IPS DF 4.7 (cell line): ENCODE results near the gene RGS6.
"Not testable (repeated sequence)": the region's sequence is repeated elsewhere in the genome, so short reads cannot be mapped to it uniquely, and the experiment has no call there.

Experiments used
- DNase-seq: peaks from one replicate; pipeline ENCODE4 v3.0.0-alpha.2; 2013; ENCODE audit warnings: low spot score; ENCODE audit errors: extremely low read depth

RGS6 gene

DNA sequence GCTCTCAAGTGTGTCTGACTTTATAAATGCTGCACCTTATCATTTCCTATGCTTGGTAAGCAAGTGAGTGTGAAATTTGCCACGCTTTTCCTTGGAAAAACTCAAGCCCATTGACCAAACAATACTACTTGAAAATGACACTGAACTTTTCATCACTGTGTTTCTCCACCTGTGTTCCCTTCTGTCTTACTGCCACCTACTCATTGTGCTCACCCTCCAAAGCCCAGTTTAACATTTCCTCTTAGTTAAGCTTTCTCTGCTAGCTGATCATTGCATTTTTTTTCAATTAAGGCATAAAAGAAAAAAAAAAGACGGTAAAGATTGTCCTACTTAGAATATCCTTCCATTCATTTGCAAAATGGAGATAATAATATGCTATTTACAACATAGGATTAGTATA, 516.0 kb downstream of the RGS6 start:
- DNase-seq = no peak

DNA sequence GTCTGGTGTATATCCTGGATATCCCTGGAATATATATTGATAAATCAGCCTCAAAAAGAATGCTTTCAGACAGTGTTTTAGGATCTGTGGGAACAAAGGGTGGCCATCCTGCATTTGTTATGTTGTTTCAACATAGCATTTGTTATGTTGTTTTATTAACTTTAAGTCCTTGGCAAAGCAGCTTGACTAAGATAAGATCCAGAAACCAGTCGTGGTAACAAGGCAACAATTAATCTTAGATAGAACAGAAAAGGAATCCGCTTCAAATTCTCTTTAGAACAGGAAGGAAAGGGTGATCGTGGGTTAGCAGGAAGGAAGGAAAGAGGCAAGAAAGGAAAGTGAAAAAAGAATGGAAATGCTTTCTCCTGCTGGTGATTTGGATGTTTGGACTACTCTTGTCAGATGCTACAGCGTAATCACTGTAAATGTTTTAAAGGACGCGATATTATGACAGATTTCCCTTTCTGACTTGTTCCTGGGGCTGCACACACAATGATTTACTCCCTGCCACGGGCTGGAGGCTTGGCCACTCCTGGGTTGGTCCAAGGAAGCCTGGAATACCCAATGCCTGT, 518.3 kb downstream of the RGS6 start:
- no peak for DNase-seq

DNA sequence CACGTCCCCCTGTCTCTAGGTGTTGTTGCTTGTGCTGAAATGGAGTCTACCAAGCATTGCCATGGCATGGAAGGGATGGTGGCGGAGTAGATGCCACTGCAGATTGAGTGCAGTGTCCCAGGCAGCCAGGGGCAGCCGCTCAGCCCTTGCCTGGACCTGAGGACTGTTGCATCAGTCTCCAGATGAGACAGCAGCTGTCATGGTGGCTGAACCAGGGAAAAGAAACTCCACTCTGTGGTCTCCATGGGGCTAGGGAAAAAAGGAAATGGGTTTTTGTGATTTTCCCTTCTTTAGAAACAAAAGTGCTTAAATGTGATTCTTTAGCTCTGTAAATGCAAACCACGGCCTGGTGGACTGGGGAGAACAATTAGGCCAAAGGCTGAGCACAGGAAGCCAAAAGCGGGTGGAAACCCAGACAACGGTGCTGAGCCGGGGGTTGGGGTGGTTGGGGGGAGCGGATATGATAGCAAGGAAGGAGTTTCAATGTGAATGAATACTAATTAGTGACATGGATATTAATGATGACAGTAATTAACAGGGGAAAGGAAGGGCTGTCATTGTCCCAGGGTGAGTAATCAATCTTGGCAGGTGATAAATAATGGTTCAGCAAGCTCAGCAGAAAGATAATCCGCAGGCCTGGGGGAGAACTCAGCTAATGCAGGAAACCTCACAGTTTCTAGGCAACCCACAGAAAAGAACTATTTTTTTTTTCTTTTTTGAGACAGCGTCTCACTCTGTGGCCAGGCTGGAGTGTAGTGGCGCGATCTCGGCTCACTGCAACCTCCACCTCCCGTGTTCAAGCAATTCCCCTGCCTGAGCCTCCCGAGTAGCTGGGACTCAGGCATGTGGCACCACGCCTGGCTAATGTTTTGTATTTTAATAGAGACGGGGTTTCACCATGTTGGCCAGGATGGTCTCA, 519.1 kb downstream of the RGS6 start:
- DNase-seq = no peak

DNA sequence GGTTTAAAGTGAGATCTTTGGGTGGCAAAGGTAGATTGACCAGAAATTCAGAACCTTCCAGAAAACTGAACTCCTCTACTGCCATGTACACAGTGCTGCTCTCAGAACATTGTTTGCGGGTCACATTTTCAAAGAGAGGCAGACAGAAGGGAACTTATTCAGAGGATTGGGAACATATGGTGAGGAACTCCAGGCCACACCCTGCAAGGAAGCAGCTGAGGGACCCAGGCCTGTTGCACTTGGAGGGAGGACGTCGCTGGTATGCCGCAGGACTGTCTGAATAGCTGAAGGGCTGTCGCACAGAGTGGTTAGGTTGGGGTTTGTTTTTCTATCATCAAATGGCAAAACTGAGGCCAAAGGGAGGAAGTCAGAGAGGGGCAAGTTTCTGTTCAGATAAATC, 520.5 kb downstream of the RGS6 start:
- DNase-seq = no peak

DNA sequence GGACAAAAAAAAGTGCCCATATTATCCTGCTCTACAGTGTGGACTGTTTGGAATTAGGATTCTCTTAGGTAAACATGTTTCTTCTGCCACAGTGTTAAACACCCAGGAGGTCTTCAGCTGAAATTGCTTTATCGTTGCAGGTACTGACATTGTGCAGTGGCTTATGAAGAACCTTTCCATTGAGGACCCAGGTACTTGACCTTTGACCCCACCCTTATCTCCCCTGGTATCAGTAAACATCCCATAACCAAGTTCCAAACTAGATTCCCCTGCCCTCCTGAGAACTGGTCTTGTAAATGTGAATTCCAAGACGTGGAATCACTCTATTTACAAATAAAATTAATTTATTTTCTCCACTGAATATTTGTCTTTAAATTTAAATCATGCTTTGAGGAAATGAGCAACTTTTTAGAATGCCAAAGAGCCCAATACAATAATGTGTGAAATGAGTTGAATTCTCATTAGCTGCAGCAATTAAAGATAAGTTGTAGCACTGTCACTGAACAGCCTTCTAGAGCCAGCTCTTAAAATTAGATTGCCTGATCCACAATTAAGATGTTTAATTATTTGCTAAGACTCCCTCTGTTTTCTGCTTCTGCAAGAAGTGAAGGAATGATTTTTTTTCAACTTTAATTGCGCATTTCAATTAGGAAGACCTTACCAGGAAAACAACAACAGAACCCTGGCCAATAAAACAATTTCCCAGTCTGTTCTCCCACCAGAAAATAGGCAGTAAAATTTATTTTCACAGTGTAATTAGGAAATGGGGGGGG, 522.3 kb downstream of the RGS6 start:
- DNase-seq = no peak

DNA sequence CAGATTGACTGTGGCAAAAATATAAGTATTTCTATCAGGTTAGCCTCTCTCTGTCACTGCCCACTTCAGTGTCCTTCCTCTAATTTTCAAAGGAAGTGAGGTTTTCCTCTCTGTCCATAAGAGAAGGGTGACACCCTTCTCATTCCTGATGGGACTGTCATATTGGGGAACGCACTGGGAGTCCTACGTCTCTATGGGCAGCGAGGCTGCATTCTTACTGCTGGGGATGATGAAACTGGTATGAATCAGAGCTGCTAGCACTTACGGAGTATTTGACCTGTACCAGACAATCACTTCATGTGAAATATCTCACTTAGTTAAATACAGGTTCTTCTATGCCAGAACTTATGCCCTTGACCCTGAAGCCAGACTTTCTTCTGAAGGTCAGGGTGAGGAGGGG, 525.4 kb downstream of the RGS6 start:
- DNase-seq = no peak

DNA sequence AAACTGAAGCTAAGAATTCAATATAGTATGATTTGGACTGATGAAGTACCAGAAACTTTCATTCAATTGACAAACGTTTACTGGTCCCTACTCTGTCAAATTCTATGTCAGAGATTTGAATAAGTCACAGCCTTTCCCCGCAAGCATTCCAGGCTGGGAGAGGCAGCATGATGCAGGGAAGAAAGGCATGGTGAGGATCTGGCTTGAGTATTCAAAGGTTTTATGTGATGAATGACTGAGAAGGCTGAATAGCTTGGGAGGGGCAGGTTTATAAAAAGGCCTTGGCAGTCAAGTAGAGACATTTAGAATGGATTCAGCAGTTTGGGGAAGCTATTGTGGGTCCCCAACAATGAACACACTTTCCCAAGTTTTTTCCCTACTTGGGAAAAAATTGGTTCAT, 529.8 kb downstream of the RGS6 start:
- DNase-seq = no peak

DNA sequence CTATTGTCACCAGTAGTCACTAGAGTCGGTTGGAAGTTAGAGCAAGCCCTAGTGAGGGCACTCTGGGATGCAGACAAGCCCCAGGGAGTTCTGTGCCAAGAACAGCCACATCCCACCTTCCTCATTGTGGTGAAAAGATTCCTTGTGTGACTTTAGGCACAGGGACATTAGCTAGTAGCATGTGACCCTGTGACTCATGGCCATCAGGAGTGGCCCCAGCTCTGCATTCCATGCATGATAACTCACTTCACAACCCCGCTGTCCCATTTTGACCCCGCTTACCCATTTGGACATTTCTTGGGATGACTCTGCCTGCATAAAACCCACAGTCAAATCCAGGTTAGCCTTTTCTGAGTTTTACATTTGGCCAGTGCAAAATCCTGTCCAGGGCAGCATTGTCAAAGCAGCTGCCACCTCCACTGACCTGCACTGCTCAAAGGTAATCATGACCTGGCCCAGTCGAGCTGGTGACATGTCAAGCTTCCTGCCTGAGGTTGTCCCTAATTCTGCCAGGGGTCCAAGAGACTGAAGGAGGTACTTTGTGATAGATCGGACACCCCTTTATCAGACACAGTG, 531.1 kb downstream of the RGS6 start:
- no peak for DNase-seq

DNA sequence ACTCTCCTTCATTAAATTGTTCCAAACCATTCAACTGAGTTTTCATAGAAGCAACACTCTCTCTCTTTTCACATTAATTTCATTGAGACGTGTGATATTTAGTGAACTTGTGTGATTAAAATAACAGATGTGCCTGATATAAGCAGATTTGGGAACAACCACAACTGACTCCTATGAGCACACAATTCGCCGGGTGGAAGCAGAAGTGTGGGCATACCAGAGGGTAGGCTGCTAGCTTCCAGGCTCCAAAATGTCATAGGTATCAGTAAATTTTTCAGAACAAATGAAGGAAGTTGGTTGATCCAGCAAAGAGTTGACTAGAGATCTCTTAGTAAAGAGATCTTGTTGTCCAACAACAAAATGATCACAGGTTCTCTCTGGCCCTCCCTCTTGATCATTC, 532.0 kb downstream of the RGS6 start:
- no peak for DNase-seq

DNA sequence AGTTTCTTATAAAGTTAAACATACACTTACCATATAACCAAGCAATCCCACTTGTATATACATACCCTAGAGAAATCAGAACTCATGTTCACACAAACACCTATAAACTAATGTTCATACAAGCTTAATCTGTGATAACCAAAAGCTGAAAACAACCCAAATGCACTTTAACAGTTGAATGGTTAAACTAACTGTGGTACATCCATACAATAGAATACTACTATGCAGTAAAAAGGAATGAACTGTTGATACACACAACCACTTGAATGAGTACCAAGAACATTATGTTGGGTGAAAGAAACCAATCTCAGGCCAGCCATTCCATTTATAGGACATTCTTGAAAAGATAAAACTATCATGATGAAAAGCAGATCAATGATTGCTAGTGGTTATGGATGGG, 534.1 kb downstream of the RGS6 start:
- no peak for DNase-seq

DNA sequence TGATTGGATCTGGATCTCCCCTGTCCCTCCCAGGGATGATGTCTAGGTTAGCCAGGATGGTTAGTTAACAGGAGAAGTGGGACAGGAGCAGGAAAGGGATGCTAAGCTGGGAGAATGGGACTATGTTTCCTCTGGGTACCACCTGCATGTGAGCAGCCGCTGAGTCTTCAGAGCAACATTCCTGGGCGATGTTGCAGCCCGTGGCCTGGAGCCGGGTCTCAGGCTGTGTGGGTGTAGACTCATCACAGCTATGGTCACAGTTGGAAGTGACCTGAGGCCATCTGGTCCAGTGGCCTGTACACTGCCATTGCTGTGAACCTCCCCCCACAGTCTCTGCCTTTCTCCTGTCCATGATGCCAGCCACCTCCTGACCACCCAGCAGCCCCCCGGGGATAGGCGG, 539.1 kb downstream of the RGS6 start:
- no peak for DNase-seq

DNA sequence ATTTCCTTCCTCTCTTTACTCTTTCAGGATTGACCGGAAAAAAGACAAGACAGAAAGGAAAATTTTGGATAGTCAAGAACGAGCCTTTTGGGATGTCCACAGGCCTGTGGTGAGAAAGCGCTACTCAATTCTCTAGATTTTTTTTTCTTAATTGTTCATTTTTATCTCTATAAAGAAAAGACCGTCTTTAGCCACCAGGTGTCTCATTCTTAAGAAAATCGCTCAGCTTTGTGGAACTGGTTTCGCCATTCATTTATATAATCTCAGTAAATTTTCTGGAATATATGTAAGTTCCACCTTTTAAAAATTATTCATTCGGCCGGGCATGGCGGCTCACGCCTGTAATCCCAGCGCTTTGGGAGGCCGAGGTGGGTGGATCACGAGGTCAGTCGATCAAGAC, 540.6 kb downstream of the RGS6 start:
- no peak for DNase-seq

DNA sequence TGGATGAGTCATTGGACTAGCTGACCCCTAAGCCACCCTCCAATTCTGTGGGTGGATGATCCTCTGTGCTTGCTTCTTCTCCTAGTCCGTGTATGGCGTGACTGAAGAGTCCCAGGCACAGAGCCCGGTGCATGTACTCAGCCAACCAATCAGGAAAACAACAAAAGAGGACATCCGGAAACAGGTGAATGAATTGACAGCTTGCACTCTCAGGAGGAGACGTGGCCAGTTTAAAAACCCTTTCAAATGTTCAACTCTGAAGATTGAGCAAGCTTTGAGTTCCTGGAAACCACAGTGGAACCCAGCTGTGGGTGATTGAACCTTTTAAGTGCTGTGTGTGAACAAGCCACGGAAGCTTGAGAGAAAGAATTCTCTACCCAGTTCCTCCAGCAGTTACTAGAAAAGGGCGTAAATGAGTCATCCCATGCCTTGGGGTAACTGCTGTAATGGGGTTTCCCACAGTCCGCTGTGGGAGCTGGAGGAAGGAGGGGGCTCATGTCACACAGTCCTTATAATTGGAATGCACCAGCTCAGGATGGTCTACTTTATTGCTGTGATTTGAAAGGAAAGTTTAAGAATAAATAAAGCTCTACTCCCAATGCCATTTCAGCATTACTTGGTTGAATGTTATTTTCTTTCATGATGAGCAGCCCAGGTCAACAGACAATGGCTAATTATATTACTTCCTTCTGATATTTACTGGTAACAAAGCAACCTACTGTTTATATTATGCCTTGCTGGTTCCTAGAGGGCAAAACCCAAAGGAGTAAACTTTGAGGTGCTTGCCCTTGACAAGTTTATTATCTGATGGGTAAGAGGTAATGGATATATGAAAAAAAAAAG, 544.6 kb downstream of the RGS6 start:
- DNase-seq = peak; percentile 22

DNA sequence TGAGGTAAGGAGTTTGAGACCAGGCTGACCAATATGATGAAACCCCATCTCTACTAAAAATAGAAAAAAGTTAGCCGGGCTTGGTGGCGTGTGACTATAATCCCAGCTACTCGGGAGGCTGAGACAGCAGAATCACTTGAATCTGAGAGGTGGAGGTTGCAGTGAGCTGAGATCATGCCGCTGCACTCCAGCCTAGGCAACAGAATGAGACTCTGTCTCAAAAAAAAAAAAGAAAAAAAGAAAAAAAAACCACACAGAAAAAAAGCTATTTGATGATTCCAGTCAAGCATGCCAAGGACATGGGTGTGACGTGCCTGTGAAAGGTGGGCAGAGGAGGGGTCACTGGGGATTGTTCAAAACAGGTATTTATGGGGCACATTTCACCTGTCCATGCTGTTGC, 545.3 kb downstream of the RGS6 start:
- DNase-seq = not testable (repeated sequence)

DNA sequence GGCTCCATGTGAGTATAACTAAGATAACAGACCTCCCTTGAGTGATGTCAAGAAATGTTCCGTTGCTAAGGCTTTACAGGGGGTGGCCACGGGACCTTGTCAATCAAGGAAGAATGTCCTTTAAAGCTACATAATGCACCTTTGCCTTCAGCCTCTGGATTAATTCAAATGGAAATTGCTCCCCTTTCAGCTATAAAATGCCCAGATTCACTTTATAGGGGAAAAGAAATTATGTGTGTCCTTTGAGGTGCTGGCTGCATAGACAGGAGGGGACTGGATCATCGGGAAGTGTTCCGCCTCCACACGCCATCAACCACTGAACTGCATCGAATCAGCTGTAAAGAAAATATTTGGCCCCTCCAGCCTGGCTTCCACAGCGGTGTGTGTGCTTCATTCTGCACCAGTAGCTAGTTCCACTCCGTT, 546.3 kb downstream of the RGS6 start:
- DNase-seq = no peak

DNA sequence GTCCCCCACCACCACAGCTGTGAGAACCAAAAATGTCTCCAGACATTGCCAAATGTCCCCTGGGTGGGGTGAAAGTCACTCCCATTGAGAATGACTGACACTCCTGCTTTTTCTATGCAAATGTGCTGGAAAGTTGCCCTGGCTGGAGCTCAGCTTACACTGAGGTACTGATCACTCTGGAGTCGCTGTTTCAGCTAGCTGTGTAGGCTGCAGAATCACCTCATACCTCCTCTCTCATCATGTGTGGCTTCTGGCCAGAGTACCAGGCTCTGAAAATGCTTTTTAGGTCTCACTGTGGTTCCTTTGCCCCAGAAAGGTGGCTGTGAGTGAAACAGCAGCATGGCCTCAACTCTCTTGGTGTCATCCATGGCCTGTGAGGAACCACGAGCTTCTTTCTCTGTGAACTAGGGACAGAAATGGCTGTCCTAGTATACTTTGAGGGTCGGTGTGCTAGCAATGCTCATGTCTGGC, 547.3 kb downstream of the RGS6 start:
- no peak for DNase-seq

DNA sequence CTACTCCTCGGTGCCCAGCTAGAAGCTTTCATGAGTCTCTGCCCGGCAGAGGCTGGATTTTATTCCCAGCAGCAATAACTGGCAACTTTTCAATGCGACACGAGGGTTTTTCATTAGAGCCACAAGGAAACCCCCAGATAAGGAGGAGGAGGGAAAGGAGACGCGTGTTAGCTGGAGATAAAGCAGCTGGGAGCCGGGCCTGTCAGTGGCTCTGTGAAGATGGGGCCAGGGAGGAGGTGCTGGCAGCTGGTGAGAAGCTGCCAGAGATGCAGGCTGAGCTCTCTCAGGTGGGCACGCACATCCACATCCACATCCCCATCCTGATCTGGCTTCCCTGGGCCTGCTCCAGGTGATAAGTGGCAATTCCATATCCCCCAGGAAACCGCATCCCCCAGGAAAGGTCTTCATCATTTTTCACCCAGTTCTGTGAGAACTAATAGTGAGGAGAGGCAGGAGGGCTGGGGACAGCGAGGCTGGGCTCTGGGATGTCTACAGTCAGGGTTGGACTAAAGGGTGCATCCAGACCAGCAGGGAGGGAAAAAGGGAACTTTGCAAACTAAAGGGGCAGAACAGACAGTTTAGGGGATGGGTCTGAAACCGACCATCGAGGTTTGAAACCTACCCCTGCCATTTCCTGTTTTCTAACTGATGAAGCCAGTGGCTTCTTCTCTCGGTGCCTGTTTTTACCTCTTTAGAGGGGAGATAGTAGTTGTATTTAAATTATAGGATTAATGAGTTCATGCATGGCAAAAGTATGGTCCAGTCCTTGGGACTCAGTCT, 548.4 kb downstream of the RGS6 start:
- DNase-seq = no peak

DNA sequence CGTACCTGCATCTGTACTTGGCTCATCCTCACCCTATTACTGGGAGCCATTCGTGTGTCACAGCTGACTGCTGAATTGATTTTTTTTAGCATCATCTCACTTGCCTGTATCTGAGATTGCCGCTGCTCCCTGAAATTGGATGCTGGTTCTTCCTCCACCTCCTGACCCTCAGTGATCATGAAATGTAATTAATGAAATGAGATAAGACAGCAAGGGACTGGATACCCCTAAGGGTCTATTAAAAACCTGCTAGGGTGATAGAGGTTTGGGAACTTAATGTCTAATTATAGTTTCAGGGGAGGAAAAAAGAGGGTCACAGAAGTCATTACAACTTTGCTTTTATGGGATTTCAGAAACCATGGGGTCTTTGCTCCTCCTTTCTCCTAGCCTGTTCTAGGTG, 551.1 kb downstream of the RGS6 start:
- no peak for DNase-seq

DNA sequence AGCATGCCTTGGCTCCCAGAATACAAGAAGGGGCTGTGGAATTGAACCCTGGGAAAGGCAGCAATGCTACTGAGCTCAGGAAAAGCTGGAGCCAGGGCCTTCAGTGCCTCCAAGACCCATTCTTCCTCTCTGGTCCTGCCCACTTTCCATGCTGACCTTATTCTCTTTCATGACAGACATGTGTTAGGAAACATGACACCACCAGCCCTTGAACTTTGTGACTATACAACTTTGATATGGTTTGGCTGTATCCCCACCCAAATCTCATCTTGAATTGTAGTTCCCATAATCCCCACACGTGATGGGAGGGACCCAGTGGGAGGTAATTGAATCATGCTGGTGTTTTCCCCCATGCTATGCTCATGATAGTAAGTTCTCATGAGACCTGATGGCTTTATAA, 553.5 kb downstream of the RGS6 start:
- DNase-seq = no peak

DNA sequence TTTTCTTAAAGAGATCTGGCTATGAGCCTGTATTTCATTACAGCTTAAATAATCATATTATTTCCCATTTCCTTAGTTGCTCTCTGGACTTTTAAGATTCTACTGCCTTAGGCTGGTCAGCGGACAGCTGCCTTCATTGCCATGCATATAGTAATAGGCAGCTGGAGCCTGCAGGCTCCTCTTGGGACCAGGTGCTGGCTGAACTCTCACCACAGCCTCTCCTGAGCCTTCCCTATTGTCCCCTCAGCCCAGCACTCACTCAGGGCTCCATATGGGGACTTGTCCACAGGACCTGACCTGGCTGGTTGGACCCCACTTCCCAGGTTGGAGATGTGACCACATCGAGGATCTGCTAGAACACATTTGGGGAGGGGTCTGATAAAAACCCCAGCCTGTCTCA, 556.3 kb downstream of the RGS6 start:
- DNase-seq = no peak
